ENCODE data around the gene CDR2.

GRCh38 chr16:22304411-22304810 lies 70.0 kb downstream of the CDR2 start:
- TF ChIP-seq POLR2A (IDR thresholded peaks at IDR 0.05; ENCODE audit: low read depth, low read length): 0 out of 2 replicates have a peak, but pooled peaks have one; percentile 22
- TF ChIP-seq TAF1 (IDR thresholded peaks at IDR 0.05; ENCODE audit: borderline replicate concordance, low read depth, low read length): no peak

Measured in GM12892 (cell line).